Measurements from ENCODE around the gene NELL1.

Gene NELL1

GRCh38 chr11:21301981-21302380, 632.6 kb downstream of the NELL1 start:
- in situ Hi-C loops (cut with MboI; ENCODE audit: low sequenced_read_pairs), result no loop called here

- in situ Hi-C loops (cut with MboI; ENCODE audit: low sequenced_read_pairs), result no loop called here
Measured at GRCh38 chr11:21306739-21307358, 637.5 kb downstream of the NELL1 start.

GRCh38 chr11:21307874-21308273, 638.5 kb downstream of the NELL1 start:
- in situ Hi-C loops (cut with MboI; ENCODE audit: low sequenced_read_pairs), result no loop called here

- in situ Hi-C loops (cut with MboI; ENCODE audit: low sequenced_read_pairs), result no loop called here
Measured at GRCh38 chr11:21316591-21316990, 647.2 kb downstream of the NELL1 start.

- in situ Hi-C loops (cut with MboI; ENCODE audit: low sequenced_read_pairs), result no loop called here
Measured at GRCh38 chr11:21321072-21321471, 651.7 kb downstream of the NELL1 start.

GRCh38 chr11:21321530-21321929, 652.1 kb downstream of the NELL1 start:
- in situ Hi-C loops (cut with MboI; ENCODE audit: low sequenced_read_pairs), result no loop called here

GRCh38 chr11:21323617-21324016, 654.2 kb downstream of the NELL1 start:
- in situ Hi-C loops (cut with MboI; ENCODE audit: low sequenced_read_pairs), result no loop called here

GRCh38 chr11:21343204-21343603, 673.8 kb downstream of the NELL1 start:
- in situ Hi-C loops (cut with MboI; ENCODE audit: low sequenced_read_pairs), result no loop called here

GRCh38 chr11:21346361-21346760, 677.0 kb downstream of the NELL1 start:
- in situ Hi-C loops (cut with MboI; ENCODE audit: low sequenced_read_pairs), result no loop called here

GRCh38 chr11:21350613-21351012, 681.2 kb downstream of the NELL1 start:
- in situ Hi-C loops (cut with MboI; ENCODE audit: low sequenced_read_pairs), result no loop called here

GRCh38 chr11:21353425-21353824, 684.0 kb downstream of the NELL1 start:
- in situ Hi-C loops (cut with MboI; ENCODE audit: low sequenced_read_pairs), result no loop called here

- in situ Hi-C loops (cut with MboI; ENCODE audit: low sequenced_read_pairs), result no loop called here
Measured at GRCh38 chr11:21364866-21365624, 695.7 kb downstream of the NELL1 start.

GRCh38 chr11:21369947-21370346, 700.6 kb downstream of the NELL1 start:
- in situ Hi-C loops (cut with MboI; ENCODE audit: low sequenced_read_pairs), result no loop called here

GRCh38 chr11:21371044-21371443, 701.7 kb downstream of the NELL1 start:
- in situ Hi-C loops (cut with MboI; ENCODE audit: low sequenced_read_pairs), result no loop called here

- in situ Hi-C loops (cut with MboI; ENCODE audit: low sequenced_read_pairs), result no loop called here
Measured at GRCh38 chr11:21372672-21373071, 703.3 kb downstream of the NELL1 start.

- in situ Hi-C loops (cut with MboI; ENCODE audit: low sequenced_read_pairs), result no loop called here
Measured at GRCh38 chr11:21374376-21374775, 705.0 kb downstream of the NELL1 start.

- in situ Hi-C loops (cut with MboI; ENCODE audit: low sequenced_read_pairs), result no loop called here
Measured at GRCh38 chr11:21385669-21386440, 716.5 kb downstream of the NELL1 start.

- in situ Hi-C loops (cut with MboI; ENCODE audit: low sequenced_read_pairs), result no loop called here
Measured at GRCh38 chr11:21390430-21390829, 721.0 kb downstream of the NELL1 start.

GRCh38 chr11:21396342-21397008, 727.1 kb downstream of the NELL1 start:
- in situ Hi-C loops (cut with MboI; ENCODE audit: low sequenced_read_pairs), result no loop called here

- in situ Hi-C loops (cut with MboI; ENCODE audit: low sequenced_read_pairs), result no loop called here
Measured at GRCh38 chr11:21398195-21398594, 728.8 kb downstream of the NELL1 start.

- in situ Hi-C loops (cut with MboI; ENCODE audit: low sequenced_read_pairs), result no loop called here
Measured at GRCh38 chr11:21401496-21401895, 732.1 kb downstream of the NELL1 start.
